ENCODE data around the gene ZNF628.
A peak's percentile ranks its signal among the peaks of the same experiment; 100 is the strongest.

ZNF628 gene

GRCh38 chr19:55497763-55498162 lies 21.3 kb downstream of the ZNF628 start:
- no peak for DNase-seq

GRCh38 chr19:55498246-55498840 lies 21.9 kb downstream of the ZNF628 start:
- DNase-seq, result peak; percentile 84

GRCh38 chr19:55500368-55500952 lies 24.0 kb downstream of the ZNF628 start:
- no peak for DNase-seq

GRCh38 chr19:55502197-55502952 lies 26.0 kb downstream of the ZNF628 start:
- DNase-seq, result no peak

GRCh38 chr19:55503157-55503501 lies 26.7 kb downstream of the ZNF628 start:
- no peak for DNase-seq

DNA sequence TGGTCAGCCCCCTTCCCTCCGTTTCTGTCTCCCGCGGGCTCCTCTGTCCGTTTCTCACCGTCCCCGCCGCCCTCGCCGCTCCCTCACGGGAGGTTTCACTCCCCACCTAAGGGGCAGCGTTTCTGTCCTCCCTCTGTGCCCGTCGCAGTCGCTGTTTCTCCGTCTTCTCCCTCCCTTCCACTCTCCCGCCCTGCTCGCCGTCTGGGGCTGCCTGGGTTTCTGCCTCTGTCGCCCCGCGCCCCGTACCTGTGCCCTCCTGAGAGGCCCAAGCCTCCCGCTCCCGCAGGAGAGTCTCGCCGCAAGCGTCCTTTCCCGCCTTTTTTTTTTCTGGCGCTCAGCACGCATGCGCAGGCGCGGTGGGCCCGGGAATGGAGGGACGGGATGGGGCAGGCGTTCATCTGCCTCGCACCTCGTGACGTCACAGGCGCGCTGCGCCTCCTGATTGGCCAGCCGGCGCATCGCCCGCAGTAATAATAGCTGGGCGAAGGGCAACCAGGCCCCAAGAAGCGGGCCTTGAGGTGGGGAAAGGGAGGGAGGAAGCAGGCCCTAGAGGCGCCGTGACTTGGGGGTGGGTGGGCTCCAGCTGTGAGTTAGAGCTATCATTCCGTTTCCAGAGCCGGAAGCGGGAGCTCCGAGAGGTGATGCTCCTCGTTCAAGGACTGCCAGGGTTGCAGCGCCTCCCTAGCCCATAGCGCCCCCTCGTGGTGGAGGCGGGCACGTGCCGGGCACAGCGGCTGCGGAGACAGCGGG lies 27.3 kb downstream of the ZNF628 start:
- DNase-seq, result peak; percentile 92

DNA sequence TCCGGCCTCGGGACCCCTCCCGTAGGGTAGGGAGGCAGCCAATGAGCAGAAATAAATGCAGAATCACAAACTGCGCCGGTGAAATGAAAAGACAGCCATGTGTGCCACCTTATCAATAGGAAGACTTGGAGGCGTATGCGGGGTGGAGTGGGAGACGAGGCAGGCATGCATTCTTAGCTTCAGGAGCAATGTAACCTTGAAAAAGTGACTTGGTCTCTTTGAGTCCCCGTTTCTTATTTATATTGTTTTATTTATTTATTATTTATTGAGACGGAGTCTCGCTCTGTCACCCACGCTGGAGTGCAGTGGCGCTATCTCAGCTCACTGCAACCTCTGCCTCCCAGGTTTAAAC lies 27.8 kb downstream of the ZNF628 start:
- DNase-seq, result no peak

- no peak for DNase-seq
Measured at GRCh38 chr19:55504981-55505380, 28.6 kb downstream of the ZNF628 start.

- DNase-seq, result no peak
Measured at GRCh38 chr19:55508120-55508519, 31.7 kb downstream of the ZNF628 start.

GRCh38 chr19:55516878-55517620 lies 40.6 kb downstream of the ZNF628 start:
- DNase-seq, result peak; percentile 96

GRCh38 chr19:55519451-55520311 lies 43.3 kb downstream of the ZNF628 start:
- peak; percentile 49 for DNase-seq

DNA sequence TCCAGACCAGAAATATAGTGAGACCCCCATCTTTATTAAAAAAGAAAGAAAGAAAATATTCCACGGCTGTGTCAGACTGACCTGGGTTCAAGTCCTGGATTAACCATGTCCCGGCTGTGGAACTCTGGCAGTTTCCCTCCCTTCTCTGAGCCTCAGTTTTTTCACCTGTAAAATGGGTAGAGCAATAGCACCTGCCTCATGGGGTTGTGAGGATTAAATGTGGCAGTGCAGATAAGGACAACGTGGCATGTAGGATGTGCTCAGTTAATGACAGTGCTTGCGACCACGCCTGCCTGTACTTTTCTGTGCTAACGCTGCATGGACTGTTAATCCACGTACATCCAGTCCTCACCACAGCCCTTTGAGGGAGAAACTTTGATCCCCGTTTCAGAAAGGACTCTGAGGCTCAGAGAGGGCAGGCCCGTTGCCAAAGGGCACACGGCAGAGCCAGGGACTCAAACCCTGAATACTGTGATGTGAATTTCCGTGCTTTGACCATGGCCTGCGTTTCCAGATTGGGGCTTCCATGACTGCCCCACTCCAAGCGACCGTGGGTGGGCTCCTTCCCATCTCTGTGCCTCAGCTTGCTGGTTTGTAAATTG lies 44.4 kb downstream of the ZNF628 start:
- no peak for DNase-seq

GRCh38 chr19:55525289-55526101 lies 49.1 kb downstream of the ZNF628 start:
- DNase-seq, result peak; percentile 46

DNA sequence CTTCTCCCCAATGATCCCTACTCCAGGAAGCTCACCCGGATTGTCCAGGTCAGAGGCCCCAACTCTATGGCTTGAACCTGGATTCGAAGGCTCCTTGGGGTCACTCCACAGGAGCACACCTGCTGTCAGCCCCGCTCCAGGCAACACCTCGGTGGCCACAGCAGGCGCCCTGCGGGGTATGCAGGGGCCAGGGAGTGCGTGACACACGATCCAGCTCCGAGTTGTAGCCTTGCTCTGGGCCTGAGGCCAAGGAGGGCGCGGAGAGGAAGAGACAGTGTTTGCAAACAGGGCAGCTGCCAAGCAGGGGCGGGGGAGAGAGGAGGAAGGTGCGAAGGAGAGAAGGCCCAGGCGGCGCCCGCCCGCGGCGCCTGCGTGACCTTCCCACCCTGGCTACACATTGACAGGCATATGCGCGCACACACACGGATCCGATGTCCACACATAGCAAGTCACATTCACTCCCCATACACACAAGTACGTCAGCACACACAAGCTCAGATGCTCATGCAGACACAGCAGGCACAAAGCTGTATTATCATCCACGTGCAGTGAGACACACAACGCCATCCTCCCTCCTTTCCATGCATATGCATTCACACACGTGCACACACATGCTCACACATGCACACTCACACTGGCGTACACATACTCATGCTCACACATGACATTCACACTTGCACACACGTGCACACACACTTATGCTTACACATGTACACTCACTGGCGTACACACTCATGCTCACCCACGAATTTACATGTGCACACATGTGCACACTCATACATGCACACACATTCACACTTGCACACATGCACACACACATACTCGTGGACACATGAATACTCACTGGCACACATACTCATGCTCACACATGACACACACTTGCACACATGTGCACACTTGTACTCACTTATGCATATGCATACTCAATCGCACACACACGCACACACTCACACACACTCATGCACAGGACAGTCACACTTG lies 50.1 kb downstream of the ZNF628 start:
- DNase-seq, result peak; percentile 98

DNA sequence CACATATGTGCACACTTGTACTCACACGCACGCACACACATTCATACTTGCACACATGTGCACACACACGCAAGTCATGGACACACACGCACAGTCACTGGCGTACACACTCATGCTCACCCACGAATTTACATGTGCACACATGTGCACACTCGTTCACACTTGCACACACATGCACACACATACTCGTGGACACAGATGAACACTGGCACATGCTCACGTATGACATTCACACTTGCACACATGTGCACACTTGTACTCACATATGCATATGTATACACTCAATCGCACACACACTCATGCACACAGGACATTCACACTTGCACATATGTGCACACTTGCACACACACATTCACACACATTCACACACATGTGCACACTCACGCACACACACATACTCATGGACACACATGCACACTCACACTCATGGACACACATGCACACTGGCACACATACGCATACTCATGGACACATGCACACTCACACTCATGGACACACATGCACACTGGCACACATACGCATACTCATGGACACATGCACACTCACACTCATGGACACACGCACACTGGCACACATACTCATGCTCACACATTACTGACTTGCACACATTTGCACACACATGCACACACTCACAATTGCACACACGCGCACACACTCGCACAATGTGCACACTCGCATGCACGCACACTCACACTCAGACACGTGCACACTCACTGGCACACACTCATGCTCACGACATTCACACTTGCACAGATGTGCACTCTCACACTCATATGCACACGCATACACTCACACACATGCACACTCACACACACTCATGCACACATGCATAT lies 51.0 kb downstream of the ZNF628 start:
- no peak for DNase-seq

DNA sequence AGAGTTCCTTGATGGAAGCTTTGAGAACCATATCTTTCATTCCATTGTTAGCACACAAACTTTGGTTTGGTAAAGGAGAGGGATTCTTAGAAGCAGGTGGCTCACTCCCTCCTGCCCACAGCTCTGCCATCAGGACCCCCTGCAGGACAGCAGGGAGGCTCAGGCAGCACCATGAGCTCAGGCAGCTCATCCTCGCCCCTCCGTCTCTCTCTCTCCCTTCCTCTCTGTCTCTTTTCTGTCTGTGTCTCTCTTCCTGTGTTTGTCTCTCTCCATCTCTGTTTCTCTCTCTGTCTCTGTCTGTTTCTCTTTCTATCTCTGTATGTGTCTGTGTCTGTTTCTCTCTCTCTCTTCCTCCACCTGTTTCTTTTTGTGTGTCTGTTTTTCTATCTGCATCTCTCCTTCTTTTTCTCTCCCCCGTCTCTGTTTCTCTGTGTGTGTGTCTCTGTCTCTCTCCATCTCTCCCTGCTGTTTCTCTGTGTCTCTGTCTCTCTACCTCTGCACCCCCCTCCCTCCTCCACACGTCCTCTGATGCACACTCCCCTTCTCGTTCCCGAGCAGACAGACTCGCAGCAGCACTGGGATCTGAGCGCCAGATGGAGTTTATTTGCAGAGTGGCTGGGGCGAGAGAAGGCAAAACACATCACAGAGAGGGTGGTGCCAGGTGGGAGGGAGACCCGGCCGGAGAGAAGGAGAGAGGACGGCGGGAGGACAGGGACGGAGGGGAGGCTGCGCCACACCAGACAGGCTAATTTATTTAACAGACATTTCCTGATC lies 51.8 kb downstream of the ZNF628 start:
- peak; percentile 98 for DNase-seq

GRCh38 chr19:55529636-55530234 lies 53.3 kb downstream of the ZNF628 start:
- DNase-seq, result no peak
